Activated T-helper 9 cell treated with anti-CD3 and anti-CD28 coated beads, Interleukin-2, amount 50 U/mL, for 16 hours (primary cell): ENCODE results near the gene PALMD.

ENCODE experiments used
- DNase-seq: peaks from one replicate; pipeline ENCODE4 v3.0.0-alpha.2; 2020; ENCODE audit warnings: low read depth

Gene PALMD

DNA sequence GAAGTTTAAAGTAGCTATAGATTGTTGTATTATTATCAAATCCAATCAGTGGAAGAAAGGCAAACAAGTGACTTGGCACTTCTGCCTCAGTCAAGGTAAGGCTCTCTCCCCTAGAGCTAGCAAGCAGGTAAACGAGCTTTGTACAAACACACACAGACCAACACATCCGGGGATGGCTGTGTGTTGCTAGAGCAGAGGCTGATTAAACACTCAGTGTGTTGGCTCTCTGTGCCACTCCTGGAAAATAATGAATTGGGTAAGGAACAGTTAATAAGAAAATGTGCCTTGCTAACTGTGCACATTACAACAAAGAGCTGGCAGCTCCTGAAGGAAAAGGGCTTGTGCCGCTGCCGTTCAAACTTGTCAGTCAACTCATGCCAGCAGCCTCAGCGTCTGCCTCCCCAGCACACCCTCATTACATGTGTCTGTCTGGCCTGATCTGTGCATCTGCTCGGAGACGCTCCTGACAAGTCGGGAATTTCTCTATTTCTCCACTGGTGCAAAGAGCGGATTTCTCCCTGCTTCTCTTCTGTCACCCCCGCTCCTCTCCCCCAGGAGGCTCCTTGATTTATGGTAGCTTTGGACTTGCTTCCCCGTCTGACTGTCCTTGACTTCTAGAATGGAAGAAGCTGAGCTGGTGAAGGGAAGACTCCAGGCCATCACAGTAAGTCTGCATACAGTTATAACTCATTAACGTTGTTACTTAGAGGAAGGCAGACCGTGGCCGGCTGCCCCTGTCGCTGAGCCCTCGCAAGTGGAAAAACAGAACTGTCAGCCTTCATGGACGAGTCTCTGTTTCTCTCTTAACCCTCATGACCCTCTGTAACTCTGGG, at the start of gene PALMD:
Gene PALMD, plus strand, starts transcription at position 415 of the 833 bp plus-strand sequence. Its CDS starts 205 bp downstream, at position 620.
- DNase-seq, result no peak

- no peak for DNase-seq
Observed at GRCh38 chr1:99598738-99599411, 47.0 kb upstream of the PALMD start.

- DNase-seq, result no peak
Observed at GRCh38 chr1:99599678-99600175, 46.2 kb upstream of the PALMD start.

DNA sequence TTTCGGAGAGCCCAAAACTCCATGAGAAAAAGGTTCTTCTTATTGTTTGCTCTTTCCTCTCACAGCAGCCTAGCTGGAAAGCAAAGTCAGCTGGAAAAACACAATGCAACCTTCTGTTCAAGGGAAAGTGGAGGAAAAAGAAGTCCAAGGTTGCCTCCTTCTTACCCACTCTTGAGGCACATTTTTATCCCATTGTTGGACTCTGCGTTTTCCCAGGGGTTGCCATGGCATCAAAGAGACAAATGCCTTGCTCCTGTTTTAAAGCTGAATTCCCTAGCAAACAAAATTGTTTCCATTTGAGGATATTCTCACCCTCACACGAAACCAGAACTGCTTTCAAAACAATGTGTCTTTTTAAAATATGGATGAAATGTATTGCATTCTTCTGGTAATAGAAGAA, 45.1 kb upstream of the PALMD start:
- DNase-seq, result no peak

- DNase-seq, result no peak
Observed at GRCh38 chr1:99601208-99601607, 44.7 kb upstream of the PALMD start.

GRCh38 chr1:99601709-99602403, 44.1 kb upstream of the PALMD start:
- DNase-seq, result no peak

- DNase-seq, result no peak
Observed at GRCh38 chr1:99602404-99602969, 43.4 kb upstream of the PALMD start.

- no peak for DNase-seq
Observed at GRCh38 chr1:99603699-99604560, 42.0 kb upstream of the PALMD start.

- DNase-seq, result no peak
Observed at GRCh38 chr1:99606306-99606705, 39.6 kb upstream of the PALMD start.

GRCh38 chr1:99607590-99607989, 38.3 kb upstream of the PALMD start:
- DNase-seq, result no peak

GRCh38 chr1:99608058-99608457, 37.9 kb upstream of the PALMD start:
- no peak for DNase-seq

GRCh38 chr1:99613716-99614115, 32.2 kb upstream of the PALMD start:
- no peak for DNase-seq

GRCh38 chr1:99614728-99615127, 31.2 kb upstream of the PALMD start:
- no peak for DNase-seq

- no peak for DNase-seq
Observed at GRCh38 chr1:99619583-99619982, 26.3 kb upstream of the PALMD start.

DNA sequence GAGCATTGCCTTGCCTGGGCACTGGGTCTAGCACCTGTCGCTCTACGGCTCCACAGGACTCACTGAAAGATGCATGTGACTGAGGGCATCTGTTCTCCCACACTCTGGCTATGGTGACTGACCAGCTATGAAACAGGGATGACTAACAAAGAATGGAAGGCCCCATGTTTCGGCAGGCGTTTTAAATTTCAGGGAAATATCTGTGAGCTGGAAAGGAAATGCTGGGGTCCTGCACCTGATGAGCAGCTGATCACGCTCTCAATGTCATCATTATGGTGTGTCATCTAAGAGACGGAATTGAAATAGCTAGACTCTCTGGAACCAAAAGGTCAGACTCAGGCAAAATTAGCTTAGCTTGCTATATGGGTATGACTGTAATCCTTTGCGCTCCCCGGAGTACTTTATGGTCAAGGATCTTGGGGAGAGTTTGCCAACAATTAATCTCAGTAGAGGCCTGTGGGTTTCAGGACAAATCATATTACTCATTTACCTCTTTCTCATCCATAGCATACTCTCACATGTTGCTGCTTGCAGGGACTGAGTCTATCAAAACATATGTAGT, 24.5 kb upstream of the PALMD start:
- DNase-seq, result no peak

- no peak for DNase-seq
Observed at GRCh38 chr1:99622702-99623347, 23.1 kb upstream of the PALMD start.

DNA sequence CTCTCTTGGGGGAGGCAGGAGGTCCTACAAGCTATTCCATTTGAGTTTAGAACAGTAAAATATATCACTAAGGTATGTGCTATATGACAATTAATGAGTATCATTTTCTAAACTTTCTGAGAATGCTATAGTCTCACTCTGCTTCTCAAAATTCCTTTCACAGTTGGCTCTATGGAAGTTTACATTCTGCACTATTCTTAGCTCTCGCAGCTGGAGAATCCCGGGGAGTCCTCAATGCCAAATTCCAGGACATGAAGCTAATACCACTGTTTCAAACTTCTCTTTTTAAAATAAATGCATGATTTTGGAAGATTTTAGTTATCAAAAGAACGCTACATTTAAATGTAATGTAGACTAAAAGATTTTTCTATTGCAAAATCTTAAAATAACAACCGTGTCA, 22.4 kb upstream of the PALMD start:
- DNase-seq, result no peak

GRCh38 chr1:99627615-99628014, 18.3 kb upstream of the PALMD start:
- no peak for DNase-seq

- no peak for DNase-seq
Observed at GRCh38 chr1:99629164-99629563, 16.7 kb upstream of the PALMD start.

DNA sequence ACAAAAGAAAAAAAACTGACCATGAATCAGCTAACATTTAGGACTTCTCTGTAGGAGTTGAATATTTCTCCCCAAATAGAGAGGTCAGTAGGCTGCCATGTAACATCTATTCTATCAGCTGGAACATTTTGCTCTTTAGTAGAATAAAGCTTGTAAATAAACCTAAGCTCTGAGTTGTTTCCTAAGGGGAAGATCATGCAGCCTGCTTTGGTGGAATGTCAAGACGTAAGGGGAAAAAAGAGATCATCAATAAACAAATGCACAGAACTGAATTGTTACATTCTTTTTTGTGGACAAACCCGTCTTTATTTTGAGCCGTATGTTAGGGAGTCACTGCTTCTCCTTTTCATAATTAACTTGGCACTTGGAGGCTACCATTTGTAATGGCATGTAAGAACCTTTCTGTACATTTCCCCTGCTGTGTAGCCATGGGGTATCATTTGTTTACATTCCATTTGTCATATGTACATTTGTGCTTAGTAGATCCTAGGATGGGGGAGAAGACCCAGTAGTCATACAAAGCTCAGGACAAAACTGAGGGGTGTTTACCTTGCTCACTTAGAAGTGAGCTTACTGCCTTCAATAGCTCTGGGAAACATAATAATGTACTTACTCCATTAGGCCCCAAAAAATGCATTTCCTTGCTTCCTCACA, 10.8 kb upstream of the PALMD start:
- no peak for DNase-seq
